ENCODE data around the gene PIGL. TPM values are rescaled to one million over a fixed set of nuclear protein-coding genes. Genes with fewer than 3 reads are reported as not detected.
A peak's percentile ranks its signal among the peaks of the same experiment; 100 is the strongest.
"Not testable (repeated sequence)": the region's sequence is repeated elsewhere in the genome, so short reads cannot be mapped to it uniquely, and the experiment has no call there.

Gene PIGL
- total and polyA plus RNA-seq, 2 experiments from 2014 or later, result 10.9 to 15.4 TPM

- H3K9ac ChIP-seq, result peak within 1 kb of the TSS; percentile 95
- DNase-seq, result peak; percentile 98
- peaks cover 28% of the 10 kb centered on the region for H3F3A ChIP-seq (ENCODE audit: insufficient read depth)
- H3K4me1 ChIP-seq (ENCODE audit: insufficient read depth), result peaks cover 34% of the 10 kb centered on the region
- no peaks in the 10 kb centered on the region for H3K9me2 ChIP-seq (ENCODE audit: insufficient read depth)
- peaks cover 98% of the 10 kb centered on the region for H3K79me2 ChIP-seq (ENCODE audit: insufficient read depth)
- in situ Hi-C loops (cut with MboI), result no loop called here
- TF ChIP-seq EZH2 (IDR thresholded peaks at IDR 0.05; ENCODE audit: insufficient read depth, poor library complexity, severe bottlenecking) (no peak), EZH2phosphoT487 (IDR thresholded peaks at IDR 0.05; ENCODE audit: insufficient read depth, low read depth) (no peak)
- H3K36me3 ChIP-seq (ENCODE audit: low read depth), result no peaks in the 10 kb centered on the region
- 1% methylated on average over 50 to 82 of the region's 82 CpGs for WGBS, 2 experiments (ENCODE audit: low coverage in 1 of 2, low lambda C conversion rate in 2 of 2, missing lambda C conversion rate in 2 of 2)
- no peaks in the 10 kb centered on the region for H4K20me1 ChIP-seq (ENCODE audit: insufficient read depth)
- peak within 1 kb of the TSS; percentile 95 for H3K27ac ChIP-seq
- H3K9me3 ChIP-seq (ENCODE audit: low read depth), result no peaks in the 10 kb centered on the region
- H3K4me3 ChIP-seq, result peak within 1 kb of the TSS; percentile 84
- H3K27me3 ChIP-seq (replicated peaks; ENCODE audit: insufficient read depth), result no peaks in the 10 kb centered on the region
- peak within 1 kb of the TSS; percentile 94 for H3K4me2 ChIP-seq (ENCODE audit: unreplicated experiment)
- peak within 1 kb of the TSS; percentile 79 for H2AFZ ChIP-seq
Observed at GRCh38 chr17:16215273-16215964, 1.6 kb upstream of the PIGL start, which contains the start of gene NCOR1. Gene NCOR1 (minus strand): TSS chr17:16215534. CDS start chr17:16194569, 20,965 bp downstream.

- peak; percentile 67 for DNase-seq
Observed at GRCh38 chr17:16215965-16216316, 1.1 kb upstream of the PIGL start.

GRCh38 chr17:16216341-16217001, 539 bp upstream of the PIGL start:
- in situ Hi-C loops (cut with MboI); DNase-seq: not testable (repeated sequence)
- peak overlapping the region; percentile 89 for H2AFZ ChIP-seq

More at GRCh38 chr17:16215965-16216316, 1.1 kb upstream of the PIGL start:
- in situ Hi-C loops (cut with MboI), result no loop called here
- Histone ChIP-seq H3K36me3 (ENCODE audit: low read depth) (no peaks in the 10 kb centered on the region), H3K79me2 (ENCODE audit: insufficient read depth) (peaks cover 93% of the 10 kb centered on the region), H3K4me3 (peak overlapping the region; percentile 84), H4K20me1 (ENCODE audit: insufficient read depth) (no peaks in the 10 kb centered on the region), H2AFZ (peak overlapping the region; percentile 79), H3K4me2 (ENCODE audit: unreplicated experiment) (peak overlapping the region; percentile 81), H3K27me3 (replicated peaks; ENCODE audit: insufficient read depth) (no peaks in the 10 kb centered on the region), H3K4me1 (ENCODE audit: insufficient read depth) (peaks cover 34% of the 10 kb centered on the region), H3F3A (ENCODE audit: insufficient read depth) (peaks cover 31% of the 10 kb centered on the region), H3K27ac (peak overlapping the region; percentile 95), H3K9me3 (ENCODE audit: low read depth) (no peaks in the 10 kb centered on the region), H3K9me2 (ENCODE audit: insufficient read depth) (no peaks in the 10 kb centered on the region), H3K9ac (peak overlapping the region; percentile 95)
- 19 to 20% methylated on average over 22 of the region's 22 CpGs for WGBS, 2 experiments (ENCODE audit: low coverage in 1 of 2, low lambda C conversion rate in 2 of 2, missing lambda C conversion rate in 2 of 2)
- TF ChIP-seq EZH2 (IDR thresholded peaks at IDR 0.05; ENCODE audit: insufficient read depth, poor library complexity, severe bottlenecking) (no peak), EZH2phosphoT487 (IDR thresholded peaks at IDR 0.05; ENCODE audit: insufficient read depth, low read depth) (no peak)

GRCh38 chr17:16222406-16222805, 5.4 kb downstream of the PIGL start:
- Histone ChIP-seq H3K9ac (no peak overlapping the region), H2AFZ (no peak overlapping the region), H3K27me3 (replicated peaks; ENCODE audit: insufficient read depth) (no peaks in the 10 kb centered on the region), H3F3A (ENCODE audit: insufficient read depth) (peaks cover 13% of the 10 kb centered on the region; the same call in 1 of the 2 replicates), H3K36me3 (ENCODE audit: low read depth) (no peaks in the 10 kb centered on the region), H3K9me3 (ENCODE audit: low read depth) (no peaks in the 10 kb centered on the region), H3K4me2 (ENCODE audit: unreplicated experiment) (no peak overlapping the region), H3K9me2 (ENCODE audit: insufficient read depth) (no peaks in the 10 kb centered on the region), H3K4me1 (ENCODE audit: insufficient read depth) (peaks cover 16% of the 10 kb centered on the region), H3K27ac (no peak overlapping the region), H4K20me1 (ENCODE audit: insufficient read depth) (no peaks in the 10 kb centered on the region), H3K79me2 (ENCODE audit: insufficient read depth) (peaks cover 79% of the 10 kb centered on the region), H3K4me3 (no peak overlapping the region)
- in situ Hi-C loops (cut with MboI), result no loop called here
- 79 to 84% methylated on average over 3 of the region's 3 CpGs for WGBS, 2 experiments (ENCODE audit: low coverage in 1 of 2, low lambda C conversion rate in 2 of 2, missing lambda C conversion rate in 2 of 2)
- TF ChIP-seq EZH2phosphoT487 (IDR thresholded peaks at IDR 0.05; ENCODE audit: insufficient read depth, low read depth), result no peak
- no peak for TF ChIP-seq EZH2 (IDR thresholded peaks at IDR 0.05; ENCODE audit: insufficient read depth, poor library complexity, severe bottlenecking)
- DNase-seq, result no peak

More at GRCh38 chr17:16216341-16217001, 539 bp upstream of the PIGL start:
- peak overlapping the region; percentile 96 for H3K4me3 ChIP-seq
- peaks cover 31% of the 10 kb centered on the region for H3K4me1 ChIP-seq (ENCODE audit: insufficient read depth)
- WGBS, 2 experiments (ENCODE audit: low coverage in 1 of 2, low lambda C conversion rate in 2 of 2, missing lambda C conversion rate in 2 of 2), result 77 to 78% methylated on average over 33 to 38 of the region's 38 CpGs
- H3K9ac ChIP-seq, result peak overlapping the region; percentile 95
- peak overlapping the region; percentile 95 for H3K27ac ChIP-seq
- not testable (repeated sequence) for H3K9me3 ChIP-seq (ENCODE audit: low read depth); H3K36me3 ChIP-seq (ENCODE audit: low read depth); H4K20me1 ChIP-seq (ENCODE audit: insufficient read depth); H3K9me2 ChIP-seq (ENCODE audit: insufficient read depth); H3K27me3 ChIP-seq (replicated peaks; ENCODE audit: insufficient read depth)
- peak overlapping the region; percentile 84 for H3K4me2 ChIP-seq (ENCODE audit: unreplicated experiment)
- peaks cover 30% of the 10 kb centered on the region for H3F3A ChIP-seq (ENCODE audit: insufficient read depth)
- peaks cover 87% of the 10 kb centered on the region for H3K79me2 ChIP-seq (ENCODE audit: insufficient read depth)

- 92 to 93% methylated on average over 8 of the region's 8 CpGs for WGBS, 2 experiments (ENCODE audit: low coverage in 1 of 2, low lambda C conversion rate in 2 of 2, missing lambda C conversion rate in 2 of 2)
- not testable (repeated sequence) for H3K27me3 ChIP-seq (replicated peaks; ENCODE audit: insufficient read depth)
- H3K79me2 ChIP-seq (ENCODE audit: insufficient read depth), result peaks cover 39% of the 10 kb centered on the region
Observed at GRCh38 chr17:16229912-16230561, 13.0 kb downstream of the PIGL start.

More at GRCh38 chr17:16229912-16230561, 13.0 kb downstream of the PIGL start:
- H3K9me3 ChIP-seq (ENCODE audit: low read depth); H3K9me2 ChIP-seq (ENCODE audit: insufficient read depth); DNase-seq; H3K36me3 ChIP-seq (ENCODE audit: low read depth); H3F3A ChIP-seq (ENCODE audit: insufficient read depth); H3K4me1 ChIP-seq (ENCODE audit: insufficient read depth); H4K20me1 ChIP-seq (ENCODE audit: insufficient read depth); H3K27ac ChIP-seq; H3K9ac ChIP-seq; H3K4me3 ChIP-seq; in situ Hi-C loops (cut with MboI); H2AFZ ChIP-seq; H3K4me2 ChIP-seq (ENCODE audit: unreplicated experiment): not testable (repeated sequence)
